Measurements from ENCODE around the gene TNNI3.

GRCh38 chr19:55106591-55106990 is 50.9 kb downstream of the TNNI3 start:
- TF ChIP-seq CTCF (conservative IDR thresholded peaks at IDR 0.05) (no peak), ZFX (IDR thresholded peaks at IDR 0.05) (no peak)

All from C4-2B (cell line).